IMR-90 (cell line): ENCODE measurements around the gene ZNF37A. TPM values are rescaled to one million over a fixed set of nuclear protein-coding genes. Genes with fewer than 3 reads are reported as not detected.

ENCODE experiments used
- ATAC-seq: fragments of 200-7000 bp; cut with Tn5 transposase; 2 replicates; pipeline ENCODE4 v1.9.1; 2020; ENCODE audit warnings: low read depth, mild to moderate bottlenecking, moderate library complexity
- BruUV-seq: library from RNA; stranded (reverse); fragments of 400-500 nt; replicated peaks from 2 replicates; lab custom pipeline; 2021; lab: Mats Ljungman, UMichigan
- CTCF ChIA-PET: fragments of 300-600 bp; formaldehyde crosslinking; extraction: SDS; loops from one replicate; lab custom pipeline; 2021; ENCODE audit warnings: antibody characterized with exemption; lab: Yijun Ruan, JAX
- POLR2A ChIA-PET: fragments of 300-600 bp; sonication (Branson Sonifier 250); formaldehyde crosslinking; loops from one replicate; lab custom pipeline; 2022; ENCODE audit warnings: antibody characterized with exemption; ENCODE audit not compliant: unreplicated experiment; lab: Charles Lee
- DNase-seq: peaks from one replicate; pipeline ENCODE4 v3.0.0; 2013
- H2AFZ ChIP-seq: replicated peaks from 2 replicates; pipeline ENCODE3; 2013; ENCODE audit warnings: low read length, mild to moderate bottlenecking; ENCODE audit not compliant: poor library complexity
- H2AK5ac ChIP-seq: 2 replicates; pipeline ENCODE4 v1.6.1; 2013; ENCODE audit warnings: low read depth, low read length, inconsistent platforms
- H2AK9ac ChIP-seq: replicated peaks from 2 replicates; pipeline ENCODE3; 2013; ENCODE audit warnings: mild to moderate bottlenecking, low read depth, low read length, moderate library complexity; ENCODE audit not compliant: poor library complexity
- H2BK120ac ChIP-seq: 2 replicates; pipeline ENCODE4 v1.6.1; 2013; ENCODE audit warnings: low read depth, low read length, inconsistent platforms
- H2BK15ac ChIP-seq: 3 replicates; pipeline ENCODE4 v1.6.1; 2013; ENCODE audit warnings: low read depth, low read length, inconsistent platforms
- H2BK20ac ChIP-seq: 2 replicates; pipeline ENCODE4 v1.6.1; 2013; ENCODE audit warnings: low read depth, mild to moderate bottlenecking, inconsistent platforms, low read length, moderate library complexity
- H2BK5ac ChIP-seq: 2 replicates; pipeline ENCODE4 v1.6.1; 2013; ENCODE audit warnings: mild to moderate bottlenecking, low read depth, low read length, inconsistent platforms; ENCODE audit not compliant: poor library complexity, severe bottlenecking
- H3K14ac ChIP-seq: replicated peaks from 2 replicates; pipeline ENCODE4 v1.6.1; 2013; ENCODE audit warnings: low read depth, low read length, inconsistent platforms
- H3K18ac ChIP-seq: 2 replicates; pipeline ENCODE4 v1.6.1; 2013; ENCODE audit warnings: low read depth, low read length, control low read depth
- H3K23ac ChIP-seq: 2 replicates; pipeline ENCODE4 v1.6.1; 2013; ENCODE audit warnings: low read depth, low read length, inconsistent platforms
- H3K27ac ChIP-seq: 2 replicates; pipeline ENCODE4 v1.5.1; 2013; ENCODE audit warnings: mild to moderate bottlenecking, control low read depth, low read length; ENCODE audit not compliant: insufficient read depth
- H3K27me3 ChIP-seq: 2 replicates; pipeline ENCODE4 v1.6.1; 2013; ENCODE audit warnings: low read length; ENCODE audit not compliant: control insufficient read depth, insufficient read depth
- H3K36me3 ChIP-seq: 2 replicates; pipeline ENCODE4 v1.6.1; 2013; ENCODE audit warnings: low read length, mixed read lengths; ENCODE audit not compliant: control insufficient read depth, insufficient read depth
- H3K4ac ChIP-seq: 2 replicates; pipeline ENCODE4 v1.6.1; 2013; ENCODE audit warnings: low read depth, low read length, inconsistent platforms
- H3K4me1 ChIP-seq: 2 replicates; pipeline ENCODE4 v1.6.1; 2013; ENCODE audit warnings: low read length, mixed read lengths; ENCODE audit not compliant: control insufficient read depth, insufficient read depth
- H3K4me2 ChIP-seq: 2 replicates; pipeline ENCODE4 v1.6.1; 2013; ENCODE audit warnings: low read depth, mild to moderate bottlenecking, control low read depth, low read length, moderate library complexity
- H3K4me3 ChIP-seq: 2 replicates; pipeline ENCODE4 v1.5.1; 2013; ENCODE audit warnings: low read depth, mild to moderate bottlenecking, control low read depth, low read length, moderate library complexity; ENCODE audit not compliant: insufficient read depth
- H3K56ac ChIP-seq: 2 replicates; pipeline ENCODE4 v1.6.1; 2013; ENCODE audit warnings: low read length, inconsistent platforms; ENCODE audit not compliant: insufficient read depth; ENCODE audit errors: extremely low read depth
- H3K79me1 ChIP-seq, 2 experiments: 2 replicates each; pipeline ENCODE4 v1.6.1; 2013; ENCODE audit warnings: low read length in 2 of 2, inconsistent platforms in 1 of 2, low read depth in 1 of 2
- H3K9ac ChIP-seq: 2 replicates; pipeline ENCODE4 v1.6.1; 2013; ENCODE audit warnings: low read depth, low read length, control low read depth
- H3K9me1 ChIP-seq: 2 replicates; pipeline ENCODE4 v1.6.1; 2013; ENCODE audit warnings: low read length, inconsistent platforms; ENCODE audit not compliant: insufficient read depth
- H3K9me3 ChIP-seq: 2 replicates; pipeline ENCODE4 v1.6.1; 2013; ENCODE audit warnings: low read length; ENCODE audit not compliant: control insufficient read depth, insufficient read depth
- H4K20me1 ChIP-seq: 2 replicates; pipeline ENCODE4 v1.6.1; 2013; ENCODE audit warnings: low read length, inconsistent platforms; ENCODE audit not compliant: insufficient read depth
- H4K5ac ChIP-seq: 2 replicates; pipeline ENCODE4 v1.6.1; 2013; ENCODE audit warnings: mild to moderate bottlenecking, low read depth, low read length, control low read depth
- H4K8ac ChIP-seq, 2 experiments: 2 replicates each; pipeline ENCODE4 v1.6.1; 2013; ENCODE audit warnings: low read depth in 2 of 2, low read length in 2 of 2, control low read depth in 1 of 2, inconsistent platforms in 1 of 2
- H4K91ac ChIP-seq: 2 replicates; pipeline ENCODE4 v1.6.1; 2013; ENCODE audit warnings: low read depth, low read length, inconsistent platforms; ENCODE audit not compliant: insufficient read depth
- ELK1 ChIP-seq: fragments of 150-350 bp; IDR thresholded peaks from 2 replicates; pipeline ENCODE4 v1.6.1; 2016; ENCODE audit warnings: low read depth, mild to moderate bottlenecking, low read length, moderate library complexity, borderline replicate concordance
- POLR2A ChIP-seq: IDR thresholded peaks from 2 replicates; pipeline ENCODE4 v1.6.1; 2012; ENCODE audit warnings: mild to moderate bottlenecking, low read depth, low read length
- WGBS, 2 experiments: methylation state at CpG; one replicate each; pipeline versions ENCODE4 v1.1.5 to v1.1.7; 2013; ENCODE audit warnings: missing lambda C conversion rate in 2 of 2; ENCODE audit not compliant: insufficient read length in 1 of 2; ENCODE audit errors: extremely low coverage in 2 of 2; 5-methylcytosine and 5-hydroxymethylcytosine counted together
- dilution Hi-C: fragments of 300-500 bp; cut with HindIII; formaldehyde crosslinking; loops from one replicate; pipeline ENCODE4 v1.14.3; 2018; ENCODE audit warnings: low sequenced_read_pairs; ENCODE audit not compliant: unreplicated experiment
- in situ Hi-C: fragments of 300-500 bp; cut with MboI; formaldehyde crosslinking; loops from 3 replicates; pipeline ENCODE4 v1.14.3; 2019; ENCODE audit warnings: low sequenced_read_pairs, inconsistent platforms, mixed read lengths
- intact Hi-C: fragments of 100-400 bp; cut with micrococcal nuclease; formaldehyde crosslinking; loops from 2 replicates; pipeline ENCODE4 v1.10.0; 2022
- polyA plus RNA-seq, 3 experiments: library from polyadenylated mRNA; depleted of rRNA; stranded (reverse); fragments of >200 nt; gene quantifications; 2 replicates each; pipeline ENCODE4 v1.2.3, GENCODE V29; 2012; ENCODE audit warnings: low replicate concordance in 1 of 3
- total RNA-seq: library from RNA; depleted of rRNA; stranded (reverse); fragments of >200 nt; gene quantifications from 2 replicates; pipeline ENCODE4 v1.2.3, GENCODE V29; 2012

The ZNF37A gene
- total and polyA plus RNA-seq, 2 of the 4 experiments (the other 2 are of a cell fraction) = 5.5 to 8.6 TPM

GRCh38 chr10:38174336-38174735, 80.2 kb downstream of the ZNF37A start:
- H4K20me1 ChIP-seq = no peaks in the 10 kb centered on the region
- H3K9me3 ChIP-seq = peaks cover 2% of the 10 kb centered on the region
- no peak overlapping the region for H3K14ac ChIP-seq
- no peak overlapping the region for H2AFZ ChIP-seq
- H2BK20ac ChIP-seq = no peak overlapping the region
- H3K79me1 ChIP-seq = no peaks in the 10 kb centered on the region
- dilution Hi-C loops = no loop called here
- no peak overlapping the region for H2BK120ac ChIP-seq
- BruUV-seq = no TSS peak
- no peaks in the 10 kb centered on the region for H3K9me1 ChIP-seq
- TF ChIP-seq ELK1 (no peak), POLR2A (no peak)
- H3K9ac ChIP-seq = no peak overlapping the region
- H2BK15ac ChIP-seq = no peak overlapping the region
- H3K27ac ChIP-seq = no peak overlapping the region
- H2AK5ac ChIP-seq = no peak overlapping the region
- no peak overlapping the region for H2AK9ac ChIP-seq
- no peaks in the 10 kb centered on the region for H3K4me1 ChIP-seq
- no peak overlapping the region for H4K91ac ChIP-seq
- POLR2A ChIA-PET = no interaction called here
- no peak overlapping the region for H3K23ac ChIP-seq
- WGBS, 2 experiments = no CpG with 5 or more reads among the region's 2 CpGs
- no peak overlapping the region for H3K4me3 ChIP-seq
- H3K4ac ChIP-seq = no peak overlapping the region
- H4K8ac ChIP-seq = no peak overlapping the region
- CTCF ChIA-PET = no interaction called here
- DNase-seq = no peak
- no peak overlapping the region for H2BK5ac ChIP-seq
- ATAC-seq = no peak
- no peaks in the 10 kb centered on the region for H3K36me3 ChIP-seq
- in situ Hi-C loops = no loop called here
- no peak overlapping the region for H3K56ac ChIP-seq
- H4K5ac ChIP-seq = no peak overlapping the region
- H3K4me2 ChIP-seq = no peak overlapping the region
- H3K27me3 ChIP-seq = no peaks in the 10 kb centered on the region
- no peak overlapping the region for H3K18ac ChIP-seq
- intact Hi-C loops = no loop called here
